Testis (tissue), 3 donors: ENCODE data around the gene SPAM1. TPM values are rescaled to one million over a fixed set of nuclear protein-coding genes. Genes with fewer than 3 reads are reported as not detected.
"Not testable (repeated sequence)": the region's sequence is repeated elsewhere in the genome, so short reads cannot be mapped to it uniquely, and the experiment has no call there.

Experiments
- DNase-seq: peaks from one replicate; pipeline ENCODE4 v3.0.0-alpha.2; 2019
- H3K27ac ChIP-seq, 2 donors: fragments of 200-600 bp; sonication (generic); one replicate each; pipeline ENCODE4 v1.5.1; 2019
- H3K27me3 ChIP-seq: fragments of 200-600 bp; sonication (generic); one replicate; pipeline ENCODE4 v1.5.1; 2019
- H3K36me3 ChIP-seq: fragments of 200-600 bp; sonication (generic); one replicate; pipeline ENCODE4 v1.5.1; 2017; ENCODE audit warnings: low read depth; ENCODE audit errors: missing control alignments
- H3K4me1 ChIP-seq: fragments of 200-600 bp; sonication (generic); one replicate; pipeline ENCODE4 v1.5.1; 2019
- H3K4me3 ChIP-seq, 2 donors: fragments of 200-600 bp; sonication (generic); one replicate each; pipeline ENCODE4 v1.5.1; 2017 to 2019
- H3K9me3 ChIP-seq: fragments of 200-600 bp; sonication (generic); one replicate; pipeline ENCODE4 v1.5.1; 2017
- POLR2A ChIP-seq: fragments of 450-650 bp; IDR thresholded peaks from one replicate; pipeline ENCODE4 v1.6.1; 2017; ENCODE audit warnings: antibody characterized with exemption, mild to moderate bottlenecking, moderate library complexity
- WGBS, 2 donors: methylation state at CpG; one replicate each; pipeline ENCODE4 v1.1.5; 2018; 5-methylcytosine and 5-hydroxymethylcytosine counted together
- intact Hi-C: fragments of 100-400 bp; cut with DNase I; formaldehyde crosslinking; loops from one replicate; pipeline ENCODE4 v1.15.1; 2023; ENCODE audit warnings: low total_unique reads
- polyA plus RNA-seq: library from polyadenylated mRNA; stranded (reverse); fragments of 350-450 nt; fragmentation: Illumina TruSeq; extraction: RNeasy Lipid Tissue Mini Kit (QIAGEN cat#74804); gene quantifications from one replicate; pipeline ENCODE4 v1.2.3, GENCODE V29; 2014; ENCODE audit warnings: low read depth, low replicate concordance; ENCODE audit not compliant: insufficient read depth
- total RNA-seq, 2 donors: library from RNA; depleted of rRNA; stranded (reverse); fragments of >200 nt; gene quantifications; one replicate each; pipeline ENCODE4 v1.2.3, GENCODE V29; 2016
- TF ChIP-seq, protein P1 (sequence below), 3 experiments: fragments of 450-650 bp in 2 of 3; fragments of 200-600 bp in 1 of 3; sonication (generic) in 1 of 3; IDR thresholded peaks; one replicate each; pipeline ENCODE4 v1.5.1; 2016 to 2019; ENCODE audit warnings: antibody characterized with exemption in 3 of 3, mild to moderate bottlenecking in 2 of 3, moderate library complexity in 1 of 3

Gene SPAM1
- total and polyA plus RNA-seq, 3 donors from 2014 or later: 3.9 to 18.1 (median 9.4) TPM

DNA sequence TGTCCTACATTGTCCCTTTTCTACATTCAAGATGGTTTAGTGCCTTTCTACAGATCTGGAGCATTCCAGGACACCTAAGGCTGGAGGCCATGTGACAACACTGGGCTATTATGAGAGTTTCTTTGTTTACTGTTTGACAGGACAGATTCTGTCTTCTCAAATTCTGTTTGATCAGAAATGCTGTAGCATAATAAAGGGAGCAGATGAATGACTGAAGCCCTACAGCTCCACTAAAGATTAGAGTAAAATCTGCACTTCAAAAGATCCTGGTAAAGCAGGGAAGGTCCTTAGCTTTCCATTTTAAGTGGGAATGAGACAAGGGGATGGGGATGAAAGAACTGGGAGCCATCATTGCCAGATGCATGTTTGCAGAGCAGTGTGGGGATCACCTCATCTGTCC is 69.4 kb downstream of the SPAM1 start:
- Histone ChIP-seq H3K4me1 (peaks cover 14% of the 10 kb centered on the region), H3K27ac (no peak overlapping the region), H3K36me3 (no peaks in the 10 kb centered on the region), H3K27me3 (no peaks in the 10 kb centered on the region), H3K4me3 (no peak overlapping the region), H3K9me3 (no peaks in the 10 kb centered on the region)
- no peak for DNase-seq
- TF ChIP-seq POLR2A: no peak
- TF ChIP-seq, protein P1, sequence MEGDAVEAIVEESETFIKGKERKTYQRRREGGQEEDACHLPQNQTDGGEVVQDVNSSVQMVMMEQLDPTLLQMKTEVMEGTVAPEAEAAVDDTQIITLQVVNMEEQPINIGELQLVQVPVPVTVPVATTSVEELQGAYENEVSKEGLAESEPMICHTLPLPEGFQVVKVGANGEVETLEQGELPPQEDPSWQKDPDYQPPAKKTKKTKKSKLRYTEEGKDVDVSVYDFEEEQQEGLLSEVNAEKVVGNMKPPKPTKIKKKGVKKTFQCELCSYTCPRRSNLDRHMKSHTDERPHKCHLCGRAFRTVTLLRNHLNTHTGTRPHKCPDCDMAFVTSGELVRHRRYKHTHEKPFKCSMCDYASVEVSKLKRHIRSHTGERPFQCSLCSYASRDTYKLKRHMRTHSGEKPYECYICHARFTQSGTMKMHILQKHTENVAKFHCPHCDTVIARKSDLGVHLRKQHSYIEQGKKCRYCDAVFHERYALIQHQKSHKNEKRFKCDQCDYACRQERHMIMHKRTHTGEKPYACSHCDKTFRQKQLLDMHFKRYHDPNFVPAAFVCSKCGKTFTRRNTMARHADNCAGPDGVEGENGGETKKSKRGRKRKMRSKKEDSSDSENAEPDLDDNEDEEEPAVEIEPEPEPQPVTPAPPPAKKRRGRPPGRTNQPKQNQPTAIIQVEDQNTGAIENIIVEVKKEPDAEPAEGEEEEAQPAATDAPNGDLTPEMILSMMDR (IDR thresholded peaks at IDR 0.05): no peak
- intact Hi-C loops: no loop called here

DNA sequence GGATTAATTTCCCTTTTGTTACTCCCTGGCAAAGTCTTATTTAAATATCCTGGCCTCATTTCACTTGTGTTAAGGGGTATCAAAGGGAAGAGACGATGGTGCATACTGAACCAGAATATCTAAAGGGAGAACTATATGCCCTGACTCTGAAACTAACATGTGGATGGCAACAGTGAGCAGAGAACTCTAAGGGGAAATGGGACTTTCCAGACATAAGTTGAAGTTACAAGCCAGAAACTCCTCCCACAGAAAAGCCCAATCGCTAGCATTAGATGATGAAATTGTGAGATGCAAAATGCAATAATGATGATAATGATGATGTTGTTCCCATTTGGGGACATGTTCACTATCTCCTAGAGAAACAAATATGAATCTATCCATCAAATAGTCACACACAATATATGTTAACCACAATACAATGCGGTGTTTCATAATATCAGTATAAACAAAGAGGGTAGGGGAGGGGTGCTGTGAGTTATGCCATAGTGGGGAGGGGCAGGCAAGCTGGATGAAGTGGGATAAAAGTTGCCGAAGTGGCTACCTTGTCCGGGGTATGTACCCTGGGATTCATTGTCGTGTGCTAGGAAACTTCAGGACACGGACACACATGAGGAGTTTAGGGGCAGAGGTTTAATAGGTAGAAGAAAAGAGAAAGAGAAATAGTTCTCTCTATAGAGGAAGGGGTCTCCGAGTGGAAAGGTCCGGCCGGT is 70.7 kb downstream of the SPAM1 start:
- no peak for DNase-seq
- TF ChIP-seq, protein P1 (IDR thresholded peaks at IDR 0.05): no peak
- TF ChIP-seq POLR2A: no peak
- WGBS, 2 donors: 60 to 68% methylated on average over 10 of the region's 10 CpGs
- Histone ChIP-seq H3K9me3 (no peaks in the 10 kb centered on the region), H3K4me3 (peak overlapping the region in 1 of 2 donors; percentile 0), H3K27ac (no peak overlapping the region), H3K27me3 (no peaks in the 10 kb centered on the region), H3K4me1 (peaks cover 14% of the 10 kb centered on the region), H3K36me3 (no peaks in the 10 kb centered on the region)
- intact Hi-C loops: no loop called here

DNA sequence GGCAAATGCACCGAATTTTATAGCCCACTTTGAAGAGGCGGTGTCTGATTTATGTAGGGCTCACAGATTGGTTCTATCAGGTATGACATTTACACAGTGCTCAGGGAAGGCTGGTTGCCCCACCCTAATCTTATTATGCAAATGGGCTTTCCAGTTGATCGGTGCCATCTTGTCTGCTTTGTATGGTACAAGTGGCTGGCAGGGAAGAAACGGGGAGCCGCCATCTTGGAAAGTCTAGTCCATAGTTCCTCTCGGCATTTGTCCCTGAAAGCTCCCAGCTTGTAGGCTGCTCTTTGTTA is 71.2 kb downstream of the SPAM1 start:
- WGBS, 2 donors: 73 to 75% methylated on average over 6 of the region's 6 CpGs

DNA sequence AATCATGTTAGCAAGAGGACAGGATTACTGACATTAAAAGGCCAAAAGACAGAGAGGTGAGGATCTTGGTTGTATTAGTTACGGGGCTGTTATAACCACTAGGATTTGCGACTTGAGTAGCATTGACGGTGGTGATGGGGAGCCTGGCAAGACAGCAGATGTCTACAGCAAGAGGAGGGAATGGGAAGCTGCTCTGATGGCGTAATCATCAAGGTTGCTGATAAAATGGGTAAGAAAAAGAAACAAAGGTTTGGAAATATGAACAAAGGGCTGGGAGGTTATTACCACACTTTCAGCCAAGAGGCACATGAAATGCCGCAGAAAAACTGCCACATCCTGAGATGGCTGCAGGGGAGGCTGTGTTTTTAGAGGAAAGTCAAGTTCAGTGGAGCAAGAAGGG is 73.9 kb downstream of the SPAM1 start:
- intact Hi-C loops: no loop called here
- Histone ChIP-seq H3K27me3 (no peaks in the 10 kb centered on the region), H3K27ac (peak overlapping the region; percentile 34 to 68), H3K36me3 (no peaks in the 10 kb centered on the region), H3K4me1 (peaks cover 14% of the 10 kb centered on the region), H3K4me3 (no peak overlapping the region), H3K9me3 (no peaks in the 10 kb centered on the region)
- peak; percentile 55 for DNase-seq
- WGBS, 2 donors: 63 to 69% methylated on average over 5 of the region's 5 CpGs
- no peak for TF ChIP-seq POLR2A
- TF ChIP-seq, protein P1 (IDR thresholded peaks at IDR 0.05): no peak

More for the DNA sequence above, 71.2 kb downstream of the SPAM1 start:
- TF ChIP-seq, protein P1 (IDR thresholded peaks at IDR 0.05): no peak
- TF ChIP-seq POLR2A: no peak
- Histone ChIP-seq H3K27ac (no peak overlapping the region), H3K4me3 (peak overlapping the region in 1 of 2 donors; percentile 0), H3K27me3 (no peaks in the 10 kb centered on the region), H3K36me3 (no peaks in the 10 kb centered on the region), H3K9me3 (no peaks in the 10 kb centered on the region), H3K4me1 (peaks cover 14% of the 10 kb centered on the region)
- intact Hi-C loops: no loop called here
- DNase-seq: peak; percentile 57

DNA sequence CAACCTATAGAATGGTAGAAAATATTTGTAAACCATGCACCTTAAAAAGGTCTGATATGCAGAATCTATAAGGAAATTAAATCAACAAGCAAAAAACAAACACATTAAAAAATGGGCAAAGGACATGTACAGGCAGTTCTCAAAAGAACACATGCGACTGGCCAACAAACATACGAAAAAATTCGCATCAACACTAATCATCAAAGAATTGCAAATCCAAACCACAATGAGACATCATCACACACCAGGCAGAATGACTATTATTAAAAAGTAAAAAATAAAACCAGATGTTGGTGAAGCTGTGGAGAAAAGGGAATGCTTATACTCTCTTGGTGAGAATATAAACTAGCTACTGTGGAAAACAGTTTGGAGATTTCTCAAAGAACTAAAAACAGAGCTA is 74.7 kb downstream of the SPAM1 start:
- H3K27me3 ChIP-seq: no peaks in the 10 kb centered on the region
- WGBS, 2 donors: 94% methylated on average over 3 of the region's 3 CpGs
- H3K27ac ChIP-seq: no peak overlapping the region
- intact Hi-C loops: no loop called here
- no peaks in the 10 kb centered on the region for H3K36me3 ChIP-seq
- H3K4me1 ChIP-seq: peaks cover 14% of the 10 kb centered on the region
- DNase-seq: no peak
- TF ChIP-seq POLR2A: no peak
- TF ChIP-seq, protein P1 (IDR thresholded peaks at IDR 0.05): no peak
- no peaks in the 10 kb centered on the region for H3K9me3 ChIP-seq
- no peak overlapping the region for H3K4me3 ChIP-seq

DNA sequence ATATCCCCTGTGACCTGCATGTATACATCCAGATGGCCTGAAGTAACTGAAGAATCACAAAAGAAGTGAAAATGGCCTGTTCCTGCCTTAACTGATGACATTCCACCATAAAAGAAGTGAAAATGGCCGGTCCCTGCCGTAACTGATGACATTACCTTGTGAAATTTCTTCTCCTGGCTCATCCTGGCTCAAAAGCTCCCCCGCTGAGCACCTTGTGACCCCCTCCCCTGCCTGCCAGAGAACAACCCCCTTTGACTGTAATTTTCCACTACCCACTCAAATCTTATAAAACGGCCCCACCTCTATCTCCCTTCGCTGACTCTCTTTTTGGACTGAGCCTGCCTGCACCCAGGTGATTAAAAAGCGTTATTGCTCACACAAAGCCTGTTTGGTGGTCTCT is 83.3 kb downstream of the SPAM1 start:
- H3K27ac ChIP-seq, intact Hi-C loops, H3K27me3 ChIP-seq, H3K9me3 ChIP-seq, H3K36me3 ChIP-seq, DNase-seq, H3K4me3 ChIP-seq, H3K4me1 ChIP-seq: not testable (repeated sequence)
- 87 to 91% methylated on average over 6 of the region's 6 CpGs for WGBS, 2 donors
